SJSA1 (cell line): ENCODE measurements around the gene FLCN. TPM values are rescaled to one million over a fixed set of nuclear protein-coding genes. Genes with fewer than 3 reads are reported as not detected.

Experiments used
- DNase-seq, 2 experiments: peaks; one replicate each; pipeline ENCODE4 v3.0.0-alpha.2; 2015 to 2020; ENCODE audit warnings: low spot score in 2 of 2, low read depth in 1 of 2
- H3K27ac ChIP-seq: fragments of 250-450 bp; sonication (Bioruptor Pico); 2 replicates; pipeline ENCODE4 v1.5.1; 2020; ENCODE audit warnings: mild to moderate bottlenecking, moderate library complexity
- H3K27me3 ChIP-seq: fragments of 250-450 bp; sonication (Bioruptor Pico); replicated peaks from 2 replicates; pipeline ENCODE4 v1.5.1; 2020; ENCODE audit warnings: mild to moderate bottlenecking, moderate library complexity
- H3K36me3 ChIP-seq: fragments of 250-450 bp; sonication (Bioruptor Pico); 2 replicates; pipeline ENCODE4 v1.5.1; 2020; ENCODE audit warnings: mild to moderate bottlenecking
- H3K4me1 ChIP-seq: fragments of 250-450 bp; sonication (Bioruptor Pico); replicated peaks from 2 replicates; pipeline ENCODE4 v1.6.1; 2021; ENCODE audit warnings: mild to moderate bottlenecking
- H3K4me3 ChIP-seq: fragments of 250-450 bp; sonication (Bioruptor Pico); 2 replicates; pipeline ENCODE4 v1.5.1; 2020; ENCODE audit warnings: mild to moderate bottlenecking
- H3K9me3 ChIP-seq: fragments of 250-450 bp; sonication (Bioruptor Pico); replicated peaks from 2 replicates; pipeline ENCODE4 v1.5.1; 2020; ENCODE audit warnings: mild to moderate bottlenecking
- total RNA-seq: library from RNA; depleted of rRNA; stranded (reverse); fragments of >200 nt; shearing (Covaris generic); gene quantifications from 2 replicates; pipeline ENCODE4 v1.2.3, GENCODE V29; 2014

FLCN gene
- total RNA-seq, 1 experiment from 2014 or later = 18.6 TPM

DNA sequence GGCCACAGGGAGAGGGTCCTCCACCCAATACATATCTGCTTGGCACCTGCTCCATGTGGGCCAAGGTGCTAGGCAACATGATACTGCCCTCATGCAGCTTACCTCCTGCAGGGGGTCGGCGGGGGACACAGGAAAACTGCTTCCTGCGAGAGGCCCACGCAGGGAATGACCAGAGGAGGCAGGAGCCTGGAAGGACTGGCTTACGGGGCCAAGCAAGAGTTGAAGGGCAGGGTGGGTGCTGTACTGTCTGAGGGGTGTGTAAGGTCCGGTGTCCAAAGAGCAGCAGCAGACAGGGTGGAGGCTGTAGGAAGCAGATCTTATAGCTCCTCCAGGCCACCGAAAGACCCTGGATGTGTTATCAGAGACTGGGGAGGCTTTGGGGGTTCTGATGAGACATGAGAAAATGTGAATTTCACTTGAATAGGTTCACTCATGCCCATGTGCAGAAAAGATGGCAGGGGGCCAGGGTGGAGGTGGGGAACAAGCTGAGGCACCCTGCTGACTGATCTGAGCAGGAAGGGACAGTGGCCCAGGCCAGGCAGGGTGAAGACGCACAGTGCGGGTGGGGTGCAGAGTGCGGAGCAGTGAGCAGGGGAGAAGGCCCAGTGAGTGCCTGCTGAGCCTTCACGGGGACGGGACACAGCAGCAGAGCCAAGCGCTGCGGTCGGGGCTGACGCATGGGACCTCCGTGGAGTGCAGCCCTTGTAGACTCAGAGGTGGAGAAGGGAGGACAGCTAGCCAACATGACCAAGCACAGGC, 8.3 kb downstream of the FLCN start:
- Histone ChIP-seq H3K4me1 (no peaks in the 10 kb centered on the region), H3K27ac (no peak overlapping the region), H3K36me3 (peaks cover 83% of the 10 kb centered on the region), H3K4me3 (no peak overlapping the region), H3K27me3 (no peaks in the 10 kb centered on the region), H3K9me3 (no peaks in the 10 kb centered on the region)
- no peak for DNase-seq

DNA sequence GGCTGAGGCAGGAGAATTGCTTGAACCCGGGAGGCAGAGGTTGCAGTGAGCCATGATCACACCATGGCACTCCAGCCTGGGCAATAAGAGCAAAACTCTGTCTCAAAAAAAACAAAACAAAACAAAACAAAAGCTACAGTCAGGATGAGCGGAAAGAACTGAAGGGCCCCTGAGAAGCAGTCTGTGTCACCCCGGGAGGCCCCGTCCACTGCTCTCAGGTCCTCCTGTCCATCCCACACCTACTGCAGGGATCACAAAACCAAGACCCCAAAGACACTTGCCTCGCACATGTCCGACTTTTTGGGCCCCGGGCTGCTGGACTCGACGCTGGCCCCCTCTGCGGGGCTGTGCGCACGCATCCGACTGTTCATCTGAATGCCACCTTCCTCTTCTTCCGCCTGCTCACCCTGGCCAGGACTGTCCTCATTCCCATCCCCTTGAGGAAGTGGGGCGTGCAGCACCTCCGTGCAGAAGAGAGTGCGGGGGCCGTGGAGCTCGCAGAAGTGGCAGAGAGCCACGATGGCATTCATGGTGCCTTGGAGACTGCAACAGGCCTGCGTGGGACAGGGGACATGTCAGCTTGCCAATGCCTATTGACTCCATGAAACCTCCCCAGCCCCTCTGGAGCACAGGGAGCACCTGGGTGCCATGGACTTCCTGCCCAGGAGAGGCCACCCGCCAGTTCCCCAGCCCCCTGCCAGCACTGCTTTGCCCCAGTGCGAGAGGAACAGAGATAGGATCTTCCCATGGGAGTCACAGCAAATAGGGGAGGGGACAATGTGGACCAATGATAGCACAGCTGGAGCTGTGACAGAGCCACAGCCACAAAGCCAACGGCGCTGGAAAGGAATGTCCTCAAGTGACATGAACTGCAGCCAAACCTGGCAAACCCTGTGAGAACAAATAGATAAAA, 9.1 kb downstream of the FLCN start:
- H3K4me1 ChIP-seq = no peaks in the 10 kb centered on the region
- H3K4me3 ChIP-seq = no peak overlapping the region
- DNase-seq = no peak
- H3K27ac ChIP-seq = no peak overlapping the region
- no peaks in the 10 kb centered on the region for H3K9me3 ChIP-seq
- H3K27me3 ChIP-seq = no peaks in the 10 kb centered on the region
- H3K36me3 ChIP-seq = peaks cover 90% of the 10 kb centered on the region

DNA sequence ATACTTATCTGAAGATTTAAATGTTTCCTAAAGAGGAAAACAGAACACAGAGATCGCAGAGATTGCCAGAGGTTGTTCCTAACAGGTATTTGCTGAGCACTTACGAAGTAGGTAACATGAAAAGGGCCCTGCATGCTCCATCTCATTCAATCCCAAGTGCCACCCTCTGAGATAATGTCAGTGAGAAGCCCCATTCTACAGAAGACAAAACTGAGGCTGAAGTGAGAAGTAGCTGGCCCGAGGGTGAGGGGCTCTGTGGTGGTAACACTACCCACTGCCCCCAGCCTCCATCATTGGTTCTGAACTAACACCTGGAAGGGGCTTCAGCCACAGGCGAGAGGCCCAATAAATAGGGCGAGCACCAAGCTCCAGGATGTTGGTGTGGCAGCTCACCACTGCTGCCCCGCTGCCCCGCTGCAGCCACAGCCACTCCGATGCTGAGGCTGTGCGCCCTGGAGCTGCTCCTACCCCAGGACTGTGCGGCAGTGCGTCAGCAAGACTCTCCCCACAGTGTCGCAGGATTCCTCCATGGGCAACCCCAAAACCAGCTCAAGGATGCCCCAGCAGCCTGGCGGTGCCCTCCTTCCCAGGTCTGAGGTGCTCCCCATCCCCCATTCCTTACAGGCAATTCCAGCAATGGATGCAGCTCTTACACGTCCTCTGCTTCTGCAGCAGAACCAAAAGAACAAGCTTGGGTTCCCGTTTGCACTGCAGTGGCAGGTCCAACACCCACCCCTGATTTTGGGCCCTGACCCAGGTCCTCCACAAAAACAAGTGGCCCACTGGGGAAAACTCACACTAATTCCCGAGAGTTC, 10.3 kb downstream of the FLCN start:
- Histone ChIP-seq H3K36me3 (peaks cover 92% of the 10 kb centered on the region), H3K27me3 (no peaks in the 10 kb centered on the region), H3K4me3 (no peak overlapping the region), H3K4me1 (no peaks in the 10 kb centered on the region), H3K27ac (no peak overlapping the region), H3K9me3 (no peaks in the 10 kb centered on the region)
- DNase-seq = no peak

DNA sequence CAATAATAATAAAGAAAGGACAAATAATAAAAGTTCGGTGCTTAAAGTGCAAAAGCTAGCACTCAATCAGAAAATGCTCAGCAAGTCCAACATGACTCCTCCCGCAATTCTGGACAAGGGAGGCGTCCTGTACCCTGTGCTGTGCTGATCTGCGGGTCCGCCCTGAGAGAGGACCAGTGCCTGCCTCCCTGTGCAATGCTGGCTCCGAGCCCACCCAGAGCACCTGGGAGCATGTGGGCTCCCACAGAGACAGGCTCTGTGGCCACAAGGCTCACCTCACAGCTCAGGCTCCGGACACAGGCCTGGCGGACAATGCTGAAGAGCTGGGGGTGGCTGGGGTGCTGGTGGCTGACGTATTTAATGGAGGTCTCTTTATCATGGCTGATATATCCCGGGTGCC, 11.1 kb downstream of the FLCN start:
- Histone ChIP-seq H3K9me3 (no peaks in the 10 kb centered on the region), H3K27me3 (no peaks in the 10 kb centered on the region), H3K27ac (no peak overlapping the region), H3K4me3 (no peak overlapping the region), H3K36me3 (peaks cover 93% of the 10 kb centered on the region), H3K4me1 (no peaks in the 10 kb centered on the region)
- no peak for DNase-seq

DNA sequence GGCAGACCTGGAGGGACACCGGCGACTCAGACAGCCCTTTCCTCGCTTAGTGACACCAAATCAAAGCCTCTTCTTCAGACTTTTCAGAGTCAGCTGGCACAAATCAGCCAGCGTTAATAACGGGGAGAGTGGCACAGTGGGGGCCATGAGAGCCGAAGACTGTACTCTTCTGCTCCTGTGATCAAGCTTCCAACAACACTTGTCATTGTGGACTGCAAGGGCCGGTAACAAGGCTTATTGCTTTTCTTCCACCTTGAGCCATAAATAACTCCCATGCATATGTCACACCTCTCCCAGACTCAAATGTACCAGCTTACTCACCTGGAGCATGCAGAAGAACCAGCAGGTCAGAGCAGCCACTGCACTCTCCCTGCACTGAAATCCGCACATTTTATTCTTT, 12.8 kb downstream of the FLCN start:
- H3K9me3 ChIP-seq = no peaks in the 10 kb centered on the region
- DNase-seq = no peak
- H3K4me3 ChIP-seq = no peak overlapping the region
- no peaks in the 10 kb centered on the region for H3K27me3 ChIP-seq
- H3K27ac ChIP-seq = no peak overlapping the region
- no peaks in the 10 kb centered on the region for H3K4me1 ChIP-seq
- H3K36me3 ChIP-seq = peaks cover 92% of the 10 kb centered on the region

DNA sequence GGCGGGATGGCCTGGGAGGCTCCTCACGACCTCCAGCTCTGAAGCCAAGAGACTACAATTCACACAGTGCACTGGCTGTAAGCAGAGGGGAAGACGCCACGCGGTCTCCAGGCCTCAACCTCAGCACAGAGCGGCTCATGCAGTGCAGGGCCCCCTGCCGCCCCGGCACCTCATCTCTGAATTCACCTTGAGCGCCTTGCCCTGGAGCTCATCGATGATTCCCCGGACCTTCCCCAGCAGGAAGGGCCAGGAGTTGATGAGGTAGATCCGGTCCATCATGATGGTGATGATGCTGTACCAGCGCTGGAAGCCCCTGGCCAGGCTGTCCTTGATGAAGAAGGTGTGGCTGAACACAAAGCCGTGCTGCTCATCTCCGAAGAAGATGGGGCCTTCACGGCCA, 13.2 kb downstream of the FLCN start:
- Histone ChIP-seq H3K27ac (no peak overlapping the region), H3K4me3 (no peak overlapping the region), H3K36me3 (peaks cover 90% of the 10 kb centered on the region)

DNA sequence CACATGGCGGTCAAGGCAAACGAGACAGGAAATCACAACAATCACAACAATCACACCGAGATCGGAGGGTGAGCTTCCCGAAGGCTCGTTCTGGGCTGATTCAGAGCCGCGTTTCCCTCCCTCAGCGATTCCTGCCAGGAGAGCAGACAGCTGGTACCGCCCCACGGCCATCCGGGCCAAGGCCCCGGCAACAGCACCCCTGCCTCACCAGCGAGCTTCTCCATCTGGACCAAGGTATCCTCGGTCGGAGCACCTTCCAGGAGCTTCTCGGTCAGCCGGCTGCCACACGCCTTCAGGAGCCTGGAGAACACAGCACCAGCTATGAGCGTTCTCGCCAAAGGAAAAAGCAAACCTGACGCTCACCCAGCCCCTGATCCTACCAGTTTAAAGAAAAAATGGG, 15.6 kb downstream of the FLCN start:
- H3K36me3 ChIP-seq = peaks cover 88% of the 10 kb centered on the region
- no peaks in the 10 kb centered on the region for H3K4me1 ChIP-seq
- H3K9me3 ChIP-seq = no peaks in the 10 kb centered on the region
- no peak for DNase-seq
- H3K27ac ChIP-seq = no peak overlapping the region
- H3K27me3 ChIP-seq = no peaks in the 10 kb centered on the region
- H3K4me3 ChIP-seq = no peak overlapping the region

More for the DNA sequence above, 13.2 kb downstream of the FLCN start:
- Histone ChIP-seq H3K4me1 (no peaks in the 10 kb centered on the region), H3K27me3 (no peaks in the 10 kb centered on the region), H3K9me3 (no peaks in the 10 kb centered on the region)
- no peak for DNase-seq

DNA sequence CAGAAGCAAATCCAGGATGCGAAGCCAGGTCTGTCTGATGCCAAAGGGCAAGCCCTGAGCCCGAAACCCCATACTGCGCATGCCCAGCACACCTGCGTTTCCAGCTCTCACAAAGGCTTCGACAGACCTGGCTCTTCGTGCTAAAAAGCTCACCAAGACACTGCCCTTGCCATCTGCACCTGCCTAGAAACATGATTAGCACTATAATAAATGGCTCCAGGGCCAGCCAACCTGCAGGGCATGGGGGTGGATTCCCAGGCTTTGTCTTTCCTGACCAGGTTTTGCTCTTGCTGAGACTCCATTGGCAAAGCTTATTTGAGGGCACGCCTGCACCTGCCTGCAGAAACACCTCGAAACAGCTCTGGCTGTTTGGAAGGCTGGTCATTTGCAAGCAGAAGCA, 16.4 kb downstream of the FLCN start:
- peaks cover 88% of the 10 kb centered on the region for H3K36me3 ChIP-seq
- no peaks in the 10 kb centered on the region for H3K4me1 ChIP-seq
- no peak overlapping the region for H3K27ac ChIP-seq
- no peaks in the 10 kb centered on the region for H3K27me3 ChIP-seq
- DNase-seq = no peak
- no peaks in the 10 kb centered on the region for H3K9me3 ChIP-seq
- no peak overlapping the region for H3K4me3 ChIP-seq

DNA sequence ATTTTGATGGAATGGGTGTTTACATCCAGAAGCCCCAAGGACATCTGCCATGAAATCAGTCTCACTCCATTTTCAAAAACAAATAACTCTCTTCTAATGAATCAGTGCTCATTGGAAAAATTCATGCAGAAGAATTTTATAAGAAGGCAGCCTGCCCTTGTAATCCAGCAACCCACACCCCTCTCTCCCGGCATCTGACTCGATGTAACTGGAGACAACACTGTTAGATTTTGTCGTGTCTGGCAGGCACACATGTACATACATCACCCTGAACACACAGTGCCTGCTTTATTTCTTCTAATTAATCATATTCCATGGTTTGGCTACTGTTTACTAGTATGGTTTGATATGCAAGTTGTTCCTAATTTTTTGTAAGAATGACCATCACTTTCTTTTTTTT, 19.0 kb downstream of the FLCN start:
- H3K36me3 ChIP-seq = peaks cover 83% of the 10 kb centered on the region
- no peaks in the 10 kb centered on the region for H3K4me1 ChIP-seq

DNA sequence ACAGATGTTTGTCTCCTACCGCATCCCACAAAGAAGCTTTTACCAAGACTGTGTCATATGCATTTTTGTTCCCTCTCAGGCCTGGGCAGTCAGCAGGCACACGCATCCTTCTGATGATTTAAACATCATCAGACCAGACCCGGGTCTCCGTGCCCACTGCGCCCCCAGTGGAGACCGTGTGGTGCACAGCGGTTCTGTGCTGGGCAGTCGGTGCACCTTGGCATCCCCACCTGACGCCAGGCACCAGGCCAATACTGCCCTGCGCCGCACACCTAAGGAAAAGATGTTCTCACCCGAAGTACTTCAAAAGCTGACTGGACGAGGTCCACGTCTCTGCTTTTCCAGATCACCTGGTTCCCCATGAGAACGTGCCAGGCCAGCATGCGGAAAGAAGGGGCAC, 20.2 kb downstream of the FLCN start:
- Histone ChIP-seq H3K4me3 (no peak overlapping the region), H3K36me3 (peaks cover 80% of the 10 kb centered on the region), H3K4me1 (no peaks in the 10 kb centered on the region), H3K9me3 (no peaks in the 10 kb centered on the region), H3K27ac (no peak overlapping the region), H3K27me3 (no peaks in the 10 kb centered on the region)
- no peak for DNase-seq

More for the DNA sequence above, 19.0 kb downstream of the FLCN start:
- Histone ChIP-seq H3K9me3 (no peaks in the 10 kb centered on the region), H3K27ac (no peak overlapping the region), H3K4me3 (no peak overlapping the region), H3K27me3 (no peaks in the 10 kb centered on the region)
- no peak for DNase-seq

DNA sequence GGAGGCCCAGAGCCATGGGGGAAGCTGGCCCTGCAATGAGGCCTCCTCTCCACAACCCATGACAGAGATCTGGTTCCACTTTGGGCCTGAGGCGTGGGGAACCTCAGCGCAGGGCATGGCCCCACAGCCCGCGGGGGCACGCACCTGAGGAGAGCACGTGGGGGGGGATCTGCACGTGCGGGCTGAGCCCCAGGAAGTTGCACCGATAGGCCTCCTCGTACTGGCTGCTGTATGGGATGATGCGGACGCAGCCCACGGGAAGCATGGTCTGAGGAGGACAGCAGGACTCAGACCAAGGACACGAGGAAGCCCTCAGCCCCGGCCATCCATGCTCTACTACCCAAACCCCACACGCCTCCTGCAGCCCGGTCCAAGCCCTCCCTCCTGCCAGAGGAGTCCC, 20.7 kb downstream of the FLCN start:
- Histone ChIP-seq H3K4me3 (no peak overlapping the region), H3K27ac (no peak overlapping the region), H3K9me3 (no peaks in the 10 kb centered on the region), H3K4me1 (no peaks in the 10 kb centered on the region), H3K36me3 (peaks cover 80% of the 10 kb centered on the region), H3K27me3 (no peaks in the 10 kb centered on the region)
- DNase-seq = no peak

DNA sequence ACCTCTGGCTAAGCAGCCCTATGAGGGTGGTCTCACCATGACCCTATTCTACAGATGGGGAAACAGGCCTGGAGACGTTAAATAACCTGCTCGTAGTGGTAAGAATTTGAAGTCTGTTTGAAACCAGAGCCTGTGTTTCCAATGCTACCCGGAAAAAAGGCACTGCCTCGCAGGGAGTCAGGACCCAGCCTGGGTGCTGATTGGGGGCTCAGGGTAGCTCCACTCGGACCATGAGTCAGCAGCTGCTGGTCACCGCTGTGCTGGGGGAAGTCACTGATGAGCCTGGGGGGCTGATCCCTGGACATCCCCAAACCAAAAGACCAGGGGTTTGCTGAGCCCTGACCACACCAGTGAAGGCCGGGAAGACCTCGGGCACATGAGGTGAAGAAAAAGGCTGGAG, 21.4 kb downstream of the FLCN start:
- Histone ChIP-seq H3K4me1 (no peaks in the 10 kb centered on the region), H3K9me3 (no peaks in the 10 kb centered on the region), H3K4me3 (no peak overlapping the region), H3K36me3 (peaks cover 75% of the 10 kb centered on the region), H3K27ac (no peak overlapping the region), H3K27me3 (no peaks in the 10 kb centered on the region)
- DNase-seq = no peak

DNA sequence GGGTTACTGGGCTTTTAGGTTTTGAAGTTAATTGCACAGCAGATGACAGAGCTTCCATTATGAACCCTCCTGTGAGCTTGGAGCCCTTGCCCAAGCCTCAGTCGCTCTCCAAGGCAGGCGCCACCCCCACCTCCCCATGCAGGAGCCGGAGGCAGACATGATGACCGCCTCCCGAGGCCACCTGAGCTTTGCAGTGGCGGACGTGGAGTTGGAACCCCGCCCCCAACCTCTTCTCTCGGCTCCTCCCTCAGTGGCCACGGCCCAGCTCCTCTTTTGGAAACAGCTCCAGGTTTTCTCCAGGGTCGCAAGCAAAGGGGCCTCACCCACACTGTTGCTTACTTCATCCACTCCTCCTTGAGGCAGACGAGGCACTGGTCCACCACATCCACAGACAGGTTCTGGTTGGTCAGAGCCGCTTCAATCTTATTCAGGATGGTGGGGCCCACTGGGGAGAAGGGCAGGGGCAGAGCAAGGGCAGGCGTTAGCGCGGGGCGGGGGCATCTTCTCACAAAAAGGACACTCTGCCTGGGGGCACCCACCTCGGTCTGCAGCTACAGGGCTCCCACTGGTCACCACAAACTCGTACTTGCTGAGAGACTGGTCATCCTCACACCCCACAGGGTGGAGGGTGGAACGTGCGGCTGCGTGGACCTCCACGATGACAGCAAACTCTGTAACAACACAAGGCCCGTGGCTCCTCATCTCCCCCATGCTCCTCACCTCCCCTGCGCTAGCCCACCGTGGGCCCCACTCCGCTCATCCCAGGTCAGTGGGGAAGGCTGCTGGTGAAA, 22.1 kb downstream of the FLCN start:
- no peaks in the 10 kb centered on the region for H3K4me1 ChIP-seq
- H3K36me3 ChIP-seq = peaks cover 69% of the 10 kb centered on the region
- no peaks in the 10 kb centered on the region for H3K9me3 ChIP-seq
- no peak overlapping the region for H3K4me3 ChIP-seq
- no peak overlapping the region for H3K27ac ChIP-seq
- no peaks in the 10 kb centered on the region for H3K27me3 ChIP-seq
- DNase-seq = no peak
